Right renal pelvis (tissue), 4 donors: ENCODE results near the gene SOX11. TPM values are rescaled to one million over a fixed set of nuclear protein-coding genes. Genes with fewer than 3 reads are reported as not detected.
A peak's percentile ranks its signal among the peaks of the same experiment; 100 is the strongest.
"Not testable (repeated sequence)": the region's sequence is repeated elsewhere in the genome, so short reads cannot be mapped to it uniquely, and the experiment has no call there.

Experiments used
- DNase-seq, 4 donors: peaks; one replicate each; pipeline ENCODE4 v3.0.0-alpha.2; 2013; ENCODE audit warnings: low read depth in 4 of 4, low spot score in 3 of 4, missing footprints in 1 of 4
- polyA plus RNA-seq, 4 donors: library from polyadenylated mRNA; unstranded; fragments of 120-200 nt; gene quantifications; one replicate each; pipeline ENCODE4 v1.2.1, GENCODE V29; 2013; ENCODE audit not compliant: insufficient read length in 4 of 4

The SOX11 gene
- polyA plus RNA-seq: 10 to 100 TPM; 17.7 to 19.2 (median 18.8) TPM

DNA sequence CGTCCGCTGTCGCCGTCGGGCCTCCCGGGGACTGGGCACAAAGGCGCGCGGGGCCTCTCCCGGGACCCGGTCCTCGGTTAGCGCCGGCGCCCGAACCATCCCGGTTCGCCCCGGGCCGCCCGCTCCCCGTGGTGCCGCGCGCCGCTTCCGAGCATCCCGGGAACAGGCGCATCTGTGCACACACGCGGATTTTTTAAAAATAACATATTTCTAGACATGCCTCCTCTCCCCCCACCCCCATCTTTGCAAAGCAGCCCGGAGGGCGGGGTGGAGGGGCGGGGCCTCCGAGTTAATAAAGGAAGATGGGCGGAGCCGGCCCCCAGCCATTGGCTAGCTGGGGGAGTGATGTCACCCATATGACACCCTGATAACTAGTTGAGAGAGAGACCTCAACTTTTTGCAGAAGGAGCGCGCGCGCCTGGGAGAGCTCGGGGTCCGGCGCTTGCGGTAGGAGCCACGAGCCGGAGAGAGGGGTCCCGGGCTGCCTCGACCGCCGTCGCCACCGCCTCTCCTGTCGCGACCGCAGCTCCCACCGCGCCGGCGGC is at the start of gene SOX11:
TSS of gene SOX11 (plus strand) at position 400 of the 545 bp plus-strand sequence. CDS start 338 bp downstream, outside the sequence.
- peak; percentile 89 to 96 (median 94) for DNase-seq

- not testable (repeated sequence) for DNase-seq
Measured at GRCh38 chr2:5652734-5653133, 39.5 kb upstream of the SOX11 start.

DNA sequence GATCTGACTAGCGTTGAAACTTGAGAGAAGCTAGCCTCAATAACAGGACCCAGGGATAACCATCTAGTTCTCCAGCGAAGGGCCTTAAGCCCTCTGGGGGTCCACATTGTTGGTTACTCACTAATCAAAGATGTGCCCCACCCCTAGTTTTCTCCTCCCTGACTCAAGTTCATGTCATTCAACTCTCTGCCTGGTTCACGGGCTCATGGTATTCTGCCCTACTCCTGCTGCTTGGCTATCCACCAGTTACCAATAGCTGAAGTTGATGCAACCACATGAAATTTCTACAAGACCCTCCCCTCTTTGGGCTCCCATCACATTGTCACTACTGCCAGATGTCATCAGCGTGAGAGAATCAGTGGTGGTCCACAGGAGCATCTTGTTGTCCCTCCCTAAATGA is 38.4 kb upstream of the SOX11 start:
- not testable (repeated sequence) for DNase-seq

GRCh38 chr2:5657231-5657630 is 35.0 kb upstream of the SOX11 start:
- DNase-seq: no peak

- no peak for DNase-seq
Measured at GRCh38 chr2:5660591-5660990, 31.6 kb upstream of the SOX11 start.

DNA sequence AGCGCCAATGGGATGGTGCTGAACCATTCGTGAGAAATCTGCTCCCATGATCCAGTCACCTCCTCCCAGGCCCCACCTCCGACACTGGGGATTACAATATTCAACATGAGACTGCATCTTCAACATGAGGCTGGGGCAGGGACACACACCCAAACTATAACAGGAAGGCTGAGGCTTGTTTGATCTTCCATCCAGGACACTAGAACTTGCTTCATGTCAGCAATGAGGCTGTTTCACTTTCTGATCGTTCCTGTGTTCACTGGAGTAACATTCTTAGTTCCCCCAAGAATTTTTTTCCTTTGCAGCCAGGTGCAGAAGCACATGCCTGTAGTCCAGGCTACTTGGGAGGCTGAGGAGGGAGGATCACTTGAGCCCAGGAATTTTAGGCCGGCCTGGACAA is 30.8 kb upstream of the SOX11 start:
- DNase-seq: no peak

GRCh38 chr2:5664278-5664681 is 27.9 kb upstream of the SOX11 start:
- no peak for DNase-seq

GRCh38 chr2:5665066-5665465 is 27.1 kb upstream of the SOX11 start:
- DNase-seq: no peak

GRCh38 chr2:5666798-5667197 is 25.4 kb upstream of the SOX11 start:
- DNase-seq: no peak

- not testable (repeated sequence) for DNase-seq
Measured at GRCh38 chr2:5667655-5668054, 24.5 kb upstream of the SOX11 start.

GRCh38 chr2:5668682-5669250 is 23.4 kb upstream of the SOX11 start:
- DNase-seq: no peak

DNA sequence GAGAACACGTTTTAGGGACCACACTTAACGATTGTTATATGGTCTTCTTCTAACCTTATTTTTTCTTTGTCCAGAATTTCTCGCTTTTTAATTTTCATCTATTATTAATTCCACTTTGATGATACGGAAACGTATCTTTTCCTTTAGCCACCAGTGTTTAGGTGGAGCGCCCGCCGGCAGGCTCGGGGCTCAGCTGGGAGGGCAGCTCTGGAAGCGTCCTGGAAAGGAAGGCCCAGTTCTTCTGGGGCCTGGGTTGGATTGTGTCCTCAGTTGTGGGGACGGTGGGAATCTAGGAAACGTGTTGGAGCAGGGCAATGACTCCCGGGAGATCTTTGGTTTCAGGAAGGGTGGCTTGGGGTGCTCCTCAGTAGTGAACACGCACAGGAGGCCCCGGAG is 19.4 kb upstream of the SOX11 start:
- no peak for DNase-seq

DNA sequence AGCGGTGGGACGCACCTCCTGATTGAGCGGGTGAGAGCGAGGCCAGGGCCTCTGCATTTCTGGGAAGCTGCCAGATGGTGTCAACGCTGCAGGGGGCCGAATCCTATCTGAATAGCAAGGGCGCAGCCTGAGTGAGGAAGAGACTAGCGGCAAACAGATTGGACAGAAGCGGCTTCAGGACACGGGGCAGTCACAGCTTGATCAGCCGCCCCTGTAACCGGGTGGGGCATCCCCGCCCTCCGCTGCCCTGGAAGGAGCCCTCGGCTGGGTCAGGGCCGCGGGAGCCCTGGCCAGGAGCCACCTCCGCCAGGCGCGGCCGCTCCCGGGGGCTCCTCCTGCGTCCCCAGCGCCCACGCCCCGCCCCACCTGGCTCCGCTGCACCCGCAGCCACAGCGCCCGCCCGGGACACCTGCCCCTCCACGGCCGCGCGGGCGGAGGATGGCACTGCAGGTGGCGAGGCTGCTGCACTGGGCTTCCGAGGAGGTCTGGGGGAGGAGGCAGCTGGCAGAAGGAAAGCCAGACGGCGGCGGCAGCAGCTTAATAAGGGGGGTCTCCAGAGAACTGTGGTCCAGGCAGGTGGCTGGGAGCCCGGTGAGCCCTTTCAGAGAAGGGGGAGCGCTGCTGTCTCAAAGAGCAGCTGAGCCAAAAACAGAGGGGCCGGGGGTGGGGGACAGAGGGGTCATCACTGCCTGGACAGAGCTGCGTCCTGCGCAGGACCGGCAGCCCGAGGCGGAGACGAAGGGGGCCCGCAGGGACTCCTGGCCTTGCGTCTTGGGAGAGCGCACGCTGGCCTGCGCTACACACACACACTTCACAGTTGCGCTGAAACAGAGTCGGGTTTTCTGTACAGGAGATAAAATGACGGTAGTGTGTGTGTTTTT is 18.8 kb upstream of the SOX11 start:
- DNase-seq: no peak

- no peak for DNase-seq
Measured at GRCh38 chr2:5674026-5674340, 18.2 kb upstream of the SOX11 start.

DNA sequence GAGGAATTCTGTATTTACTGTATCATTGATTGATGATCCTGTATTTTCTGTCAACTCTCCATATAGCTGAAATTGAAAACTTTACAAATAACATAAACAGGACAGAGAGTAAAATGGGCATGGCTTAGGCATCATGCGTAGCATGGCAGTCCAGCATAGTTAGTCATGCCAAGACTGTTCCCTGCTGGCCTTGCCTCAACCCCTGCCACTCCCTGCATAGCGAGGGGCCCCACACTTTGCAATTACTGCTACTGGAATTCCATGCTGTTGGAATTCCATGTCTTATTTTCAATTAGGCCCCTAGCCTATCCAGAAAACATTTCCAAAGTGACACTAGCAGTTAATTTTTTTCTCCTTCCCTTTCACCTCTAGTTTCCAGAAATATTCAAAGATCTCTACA is 15.1 kb upstream of the SOX11 start:
- no peak for DNase-seq

- no peak for DNase-seq
Measured at GRCh38 chr2:5683471-5683870, 8.7 kb upstream of the SOX11 start.

GRCh38 chr2:5685225-5685624 is 7.0 kb upstream of the SOX11 start:
- DNase-seq: no peak

DNA sequence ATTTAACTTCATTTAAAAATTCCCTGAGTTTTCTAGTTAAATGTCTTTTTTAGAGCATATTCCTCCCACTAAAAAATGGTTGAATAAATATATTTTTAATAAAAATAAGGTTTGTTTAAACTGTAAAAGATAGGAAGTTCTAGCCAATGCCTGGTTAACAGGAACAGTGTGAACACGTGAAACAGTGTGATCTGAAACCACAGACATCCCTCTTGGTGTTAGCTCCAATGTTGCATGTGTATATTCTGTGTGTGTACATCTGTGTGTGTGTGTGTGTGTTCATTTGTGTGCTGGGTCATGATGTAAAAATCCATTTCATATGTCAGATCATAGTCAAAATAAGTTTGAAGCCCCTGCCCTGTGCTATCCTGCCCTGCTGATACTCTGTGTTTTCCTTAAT is 6.1 kb upstream of the SOX11 start:
- DNase-seq: no peak

DNA sequence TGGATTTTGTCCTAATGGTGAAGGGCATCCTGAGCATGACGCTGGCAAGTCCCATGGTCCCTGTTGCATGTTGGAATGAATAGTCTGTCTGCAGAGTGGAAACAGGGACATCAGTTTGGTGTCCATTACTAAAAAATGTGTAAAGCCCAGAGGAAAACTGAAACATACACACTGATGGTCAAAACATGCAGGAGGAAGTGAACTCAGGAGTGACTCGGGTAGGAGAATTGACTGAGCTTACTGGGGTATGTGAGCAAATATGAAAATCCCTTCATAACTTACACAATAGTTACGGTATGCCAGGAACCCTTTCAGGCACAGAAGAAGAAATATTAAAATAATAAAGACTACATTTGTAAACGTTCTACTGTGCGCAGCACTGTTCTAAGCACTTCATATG is 5.6 kb upstream of the SOX11 start:
- DNase-seq: no peak

GRCh38 chr2:5689750-5690149 is 2.4 kb upstream of the SOX11 start:
- no peak for DNase-seq

GRCh38 chr2:5690286-5690685 is 1.9 kb upstream of the SOX11 start:
- DNase-seq: peak in 2 of 4 donors; percentile 22 to 34

DNA sequence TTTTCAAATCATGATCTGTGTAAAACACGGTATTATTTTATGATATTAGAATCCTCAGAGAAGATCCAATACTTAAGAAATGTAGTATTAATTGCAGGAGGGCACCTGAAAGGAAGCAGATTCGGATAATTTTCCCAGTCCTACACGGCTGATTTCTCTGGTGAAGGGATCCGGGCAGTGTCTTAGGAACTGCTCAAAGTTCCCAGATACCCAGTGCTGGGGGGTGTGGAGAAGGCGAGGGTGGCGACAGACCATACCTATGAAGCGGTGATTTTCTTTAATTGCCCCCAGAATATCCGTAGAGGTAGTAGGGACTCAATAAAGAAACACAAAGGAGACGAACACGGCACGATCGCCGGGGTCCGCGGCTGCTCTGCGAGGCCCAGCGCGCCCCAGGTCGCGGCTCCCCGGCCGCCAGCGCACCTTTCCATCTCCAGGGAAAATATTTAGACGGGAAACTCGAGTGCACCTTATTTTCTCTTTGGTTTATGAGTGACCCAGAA is 1.4 kb upstream of the SOX11 start:
- DNase-seq: peak in 2 of 4 donors; percentile 31 to 39
